ENCODE data around the gene DNTT. TPM values are rescaled to one million over a fixed set of nuclear protein-coding genes. Genes with fewer than 3 reads are reported as not detected.

DNTT gene
- not detected for total RNA-seq

- ATAC-seq (no peak), DNase-seq (no peak)
- ChIA-PET POLR2A (no interaction called here), CTCF (interaction anchor here (1.4 to 2.9 kb wide), 4 partner anchors 10 to 75 kb away, joined by 3 to 15 read pairs (median 6); no protein-coding TSS in a partner anchor)
- no peak within 1 kb of the TSS for H3K4me3 Mint-ChIP-seq
- intact Hi-C loops (cut with DNase I, micrococcal nuclease) = no loop called here
- peaks cover 14% of the 10 kb centered on the region for H3K27me3 Mint-ChIP-seq
- H3K4me1 Mint-ChIP-seq = peaks cover 45% of the 10 kb centered on the region
- no peaks in the 10 kb centered on the region for H3K9me3 Mint-ChIP-seq (ENCODE audit: low read depth)
- H3K36me3 Mint-ChIP-seq (ENCODE audit: low read depth) = no peaks in the 10 kb centered on the region
- H3K27ac Mint-ChIP-seq = no peak within 1 kb of the TSS
These were observed at the start of gene DNTT for GRCh38 chr10:96304230-96304629. TSS of gene DNTT (plus strand) at chr10:96304434. CDS start at chr10:96304498, 64 bp downstream.

GRCh38 chr10:96254976-96255375 lies 49.3 kb upstream of the DNTT start:
- Mint-ChIP-seq H3K36me3 (ENCODE audit: low read depth) (no peaks in the 10 kb centered on the region), H3K4me3 (no peak overlapping the region), H3K27ac (no peak overlapping the region), H3K27me3 (no peaks in the 10 kb centered on the region), H3K9me3 (ENCODE audit: low read depth) (no peaks in the 10 kb centered on the region), H3K4me1 (no peaks in the 10 kb centered on the region)
- intact Hi-C loops (cut with DNase I, micrococcal nuclease) = no loop called here
- ChIA-PET POLR2A (no interaction called here), CTCF (no interaction called here)
- ATAC-seq (no peak), DNase-seq (no peak)

- Mint-ChIP-seq H3K27ac (no peak overlapping the region), H3K9me3 (ENCODE audit: low read depth) (no peaks in the 10 kb centered on the region), H3K27me3 (no peaks in the 10 kb centered on the region), H3K4me3 (no peak overlapping the region), H3K36me3 (ENCODE audit: low read depth) (no peaks in the 10 kb centered on the region), H3K4me1 (no peaks in the 10 kb centered on the region)
- no peak for DNase-seq
- POLR2A ChIA-PET = no interaction called here
- intact Hi-C loops (cut with DNase I, micrococcal nuclease) = no loop called here
- CTCF ChIA-PET = interaction anchor here (0.6 to 1.0 kb wide), 3 partner anchors 26 to 97 kb away, joined by 3 read pairs; no protein-coding TSS in a partner anchor
- no peak for ATAC-seq
These were observed 48.5 kb upstream of the DNTT start for GRCh38 chr10:96255549-96256333.

- ChIA-PET POLR2A (no interaction called here), CTCF (no interaction called here)
- no peak overlapping the region for H3K27ac Mint-ChIP-seq
- H3K4me1 Mint-ChIP-seq = no peaks in the 10 kb centered on the region
- no peaks in the 10 kb centered on the region for H3K36me3 Mint-ChIP-seq (ENCODE audit: low read depth)
- H3K9me3 Mint-ChIP-seq (ENCODE audit: low read depth) = no peaks in the 10 kb centered on the region
- no peaks in the 10 kb centered on the region for H3K27me3 Mint-ChIP-seq
- intact Hi-C loops (cut with DNase I, micrococcal nuclease) = no loop called here
- no peak overlapping the region for H3K4me3 Mint-ChIP-seq
- DNase-seq = no peak
- no peak for ATAC-seq
These were observed 46.3 kb upstream of the DNTT start for GRCh38 chr10:96257944-96258343.

GRCh38 chr10:96259150-96259549 lies 45.1 kb upstream of the DNTT start:
- H3K4me1 Mint-ChIP-seq = no peaks in the 10 kb centered on the region
- no peaks in the 10 kb centered on the region for H3K9me3 Mint-ChIP-seq (ENCODE audit: low read depth)
- H3K4me3 Mint-ChIP-seq = no peak overlapping the region
- H3K27me3 Mint-ChIP-seq = no peaks in the 10 kb centered on the region
- intact Hi-C loops (cut with DNase I, micrococcal nuclease) = no loop called here
- DNase-seq (no peak), ATAC-seq (no peak)
- H3K36me3 Mint-ChIP-seq (ENCODE audit: low read depth) = no peaks in the 10 kb centered on the region
- POLR2A ChIA-PET = no interaction called here
- H3K27ac Mint-ChIP-seq = no peak overlapping the region
- CTCF ChIA-PET = interaction anchor here (1.0 kb wide), 1 partner anchor 25 kb away, joined by 3 read pairs; no protein-coding TSS in a partner anchor

- no peaks in the 10 kb centered on the region for H3K4me1 Mint-ChIP-seq
- no peak overlapping the region for H3K27ac Mint-ChIP-seq
- H3K9me3 Mint-ChIP-seq (ENCODE audit: low read depth) = no peaks in the 10 kb centered on the region
- no peak for ATAC-seq
- ChIA-PET CTCF (interaction anchor here (2.9 kb wide), 1 partner anchor 31 kb away, joined by 12 read pairs; no protein-coding TSS in a partner anchor), POLR2A (no interaction called here)
- no peak overlapping the region for H3K4me3 Mint-ChIP-seq
- no peaks in the 10 kb centered on the region for H3K36me3 Mint-ChIP-seq (ENCODE audit: low read depth)
- no peaks in the 10 kb centered on the region for H3K27me3 Mint-ChIP-seq
- DNase-seq = no peak
- intact Hi-C loops (cut with DNase I, micrococcal nuclease) = no loop called here
These were observed 44.2 kb upstream of the DNTT start for GRCh38 chr10:96260014-96260413.

- DNase-seq (no peak), ATAC-seq (no peak)
- intact Hi-C loops (cut with DNase I, micrococcal nuclease) = no loop called here
- Mint-ChIP-seq H3K4me1 (no peaks in the 10 kb centered on the region), H3K4me3 (no peak overlapping the region), H3K27ac (no peak overlapping the region), H3K36me3 (ENCODE audit: low read depth) (no peaks in the 10 kb centered on the region), H3K9me3 (ENCODE audit: low read depth) (no peaks in the 10 kb centered on the region), H3K27me3 (no peaks in the 10 kb centered on the region)
- CTCF ChIA-PET = interaction anchor here (1.2 to 2.9 kb wide), 2 partner anchors 15 to 32 kb away, joined by 3 to 12 read pairs; no protein-coding TSS in a partner anchor
- POLR2A ChIA-PET = no interaction called here
These were observed 43.1 kb upstream of the DNTT start for GRCh38 chr10:96261132-96261531.

- no peak for ATAC-seq
- no peak overlapping the region for H3K4me3 Mint-ChIP-seq
- H3K36me3 Mint-ChIP-seq (ENCODE audit: low read depth) = no peaks in the 10 kb centered on the region
- H3K27me3 Mint-ChIP-seq = no peaks in the 10 kb centered on the region
- no peak overlapping the region for H3K27ac Mint-ChIP-seq
- H3K9me3 Mint-ChIP-seq (ENCODE audit: low read depth) = no peaks in the 10 kb centered on the region
- CTCF ChIA-PET = interaction anchor here (0.8 to 2.9 kb wide), 4 partner anchors 16 to 113 kb away, joined by 3 to 12 read pairs (median 4); no protein-coding TSS in a partner anchor
- H3K4me1 Mint-ChIP-seq = no peaks in the 10 kb centered on the region
- intact Hi-C loops (cut with DNase I, micrococcal nuclease) = no loop called here
- DNase-seq = no peak
- POLR2A ChIA-PET = no interaction called here
These were observed 42.3 kb upstream of the DNTT start for GRCh38 chr10:96261930-96262329.

GRCh38 chr10:96263176-96263575 lies 41.1 kb upstream of the DNTT start:
- Mint-ChIP-seq H3K9me3 (ENCODE audit: low read depth) (no peaks in the 10 kb centered on the region), H3K36me3 (ENCODE audit: low read depth) (no peaks in the 10 kb centered on the region), H3K27me3 (no peaks in the 10 kb centered on the region), H3K4me1 (peaks cover 5% of the 10 kb centered on the region), H3K27ac (no peak overlapping the region), H3K4me3 (no peak overlapping the region)
- ATAC-seq (no peak), DNase-seq (no peak)
- ChIA-PET CTCF (no interaction called here), POLR2A (interaction anchor here (0.6 kb wide), 1 partner anchor 107 kb away, joined by 5 read pairs; no protein-coding TSS in a partner anchor)
- intact Hi-C loops (cut with DNase I, micrococcal nuclease) = no loop called here

GRCh38 chr10:96263669-96264068 lies 40.6 kb upstream of the DNTT start:
- Mint-ChIP-seq H3K4me3 (no peak overlapping the region), H3K4me1 (peaks cover 5% of the 10 kb centered on the region), H3K36me3 (ENCODE audit: low read depth) (no peaks in the 10 kb centered on the region), H3K27me3 (no peaks in the 10 kb centered on the region), H3K9me3 (ENCODE audit: low read depth) (no peaks in the 10 kb centered on the region), H3K27ac (no peak overlapping the region)
- CTCF ChIA-PET = interaction anchor here (0.5 kb wide), 1 partner anchor 1738 kb away, joined by 4 read pairs; no protein-coding TSS in a partner anchor
- POLR2A ChIA-PET = no interaction called here
- intact Hi-C loops (cut with DNase I, micrococcal nuclease) = no loop called here
- no peak for DNase-seq
- ATAC-seq = no peak

- intact Hi-C loops (cut with DNase I, micrococcal nuclease) = no loop called here
- Mint-ChIP-seq H3K27me3 (peaks cover 7% of the 10 kb centered on the region), H3K4me1 (peaks cover 5% of the 10 kb centered on the region), H3K4me3 (no peak overlapping the region), H3K9me3 (ENCODE audit: low read depth) (no peaks in the 10 kb centered on the region), H3K36me3 (ENCODE audit: low read depth) (no peaks in the 10 kb centered on the region), H3K27ac (no peak overlapping the region)
- DNase-seq (no peak), ATAC-seq (no peak)
- POLR2A ChIA-PET = no interaction called here
- CTCF ChIA-PET = interaction anchor here (1.4 kb wide), 1 partner anchor 110 kb away, joined by 3 read pairs; no protein-coding TSS in a partner anchor
These were observed 39.3 kb upstream of the DNTT start for GRCh38 chr10:96264938-96265337.

- DNase-seq = no peak
- H3K27me3 Mint-ChIP-seq = peaks cover 8% of the 10 kb centered on the region
- no peaks in the 10 kb centered on the region for H3K36me3 Mint-ChIP-seq (ENCODE audit: low read depth)
- H3K27ac Mint-ChIP-seq = no peak overlapping the region
- no peak for ATAC-seq
- H3K4me1 Mint-ChIP-seq = peaks cover 5% of the 10 kb centered on the region
- intact Hi-C loops (cut with DNase I, micrococcal nuclease) = no loop called here
- no peaks in the 10 kb centered on the region for H3K9me3 Mint-ChIP-seq (ENCODE audit: low read depth)
- POLR2A ChIA-PET = no interaction called here
- no peak overlapping the region for H3K4me3 Mint-ChIP-seq
- CTCF ChIA-PET = interaction anchor here (0.9 to 2.3 kb wide), 3 partner anchors 28 to 109 kb away, joined by 3 to 10 read pairs (median 3); no protein-coding TSS in a partner anchor
These were observed 38.0 kb upstream of the DNTT start for GRCh38 chr10:96266118-96266770.

Data from activated CD4-positive, alpha-beta T cell treated with anti-CD3 and anti-CD28 coated beads for 36 hours (primary cell).